ENCODE measurements around the gene HRCT1. TPM values are rescaled to one million over a fixed set of nuclear protein-coding genes. Genes with fewer than 3 reads are reported as not detected.

HRCT1 gene
- total RNA-seq (2012; rRNA removed): 0.25 and 2.4 TPM in 2 replicates

DNA sequence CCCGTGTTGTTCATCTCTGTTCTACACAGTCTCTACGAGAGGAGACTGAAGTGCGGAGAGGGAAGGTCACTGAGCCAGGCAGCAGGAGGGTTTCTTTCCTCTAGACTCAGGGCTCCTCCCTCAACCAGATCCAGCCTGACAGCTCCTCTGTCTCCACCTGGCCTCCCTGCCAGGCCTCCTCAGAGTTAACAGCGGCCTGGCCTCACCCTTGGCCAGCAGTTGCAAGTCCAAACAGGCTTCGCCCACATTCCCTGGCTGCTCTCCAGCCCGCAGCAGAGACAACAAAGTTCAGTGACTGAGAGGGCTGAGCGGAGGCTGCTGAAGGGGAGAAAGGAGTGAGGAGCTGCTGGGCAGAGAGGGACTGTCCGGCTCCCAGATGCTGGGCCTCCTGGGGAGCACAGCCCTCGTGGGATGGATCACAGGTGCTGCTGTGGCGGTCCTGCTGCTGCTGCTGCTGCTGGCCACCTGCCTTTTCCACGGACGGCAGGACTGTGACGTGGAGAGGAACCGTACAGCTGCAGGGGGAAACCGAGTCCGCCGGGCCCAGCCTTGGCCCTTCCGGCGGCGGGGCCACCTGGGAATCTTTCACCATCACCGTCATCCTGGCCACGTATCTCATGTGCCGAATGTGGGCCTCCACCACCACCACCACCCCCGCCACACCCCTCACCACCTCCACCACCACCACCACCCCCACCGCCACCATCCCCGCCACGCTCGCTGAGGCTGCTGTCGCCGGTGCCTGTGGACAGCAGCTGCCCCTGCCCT is at the start of gene HRCT1:
TSS of gene HRCT1 (plus strand) at position 291 of the 768 bp plus-strand sequence. CDS start at position 377, 86 bp downstream.
- Histone ChIP-seq H3K4me1 (ENCODE audit: control insufficient read depth, insufficient read depth, low read length) (peaks cover 70% of the 10 kb centered on the region), H3K27me3 (ENCODE audit: control insufficient read depth, insufficient read depth, low read length) (no peaks in the 10 kb centered on the region), H3K9ac (ENCODE audit: low read depth, low read length) (peak within 1 kb of the TSS; percentile 92), H3K4me3 (ENCODE audit: low read length) (peak within 1 kb of the TSS; percentile 60), H3K9me3 (replicated peaks; ENCODE audit: low read length) (no peaks in the 10 kb centered on the region), H3K36me3 (ENCODE audit: insufficient read depth, low read length) (no peaks in the 10 kb centered on the region), H3K4me2 (ENCODE audit: low read length) (peak within 1 kb of the TSS; percentile 84)

DNA sequence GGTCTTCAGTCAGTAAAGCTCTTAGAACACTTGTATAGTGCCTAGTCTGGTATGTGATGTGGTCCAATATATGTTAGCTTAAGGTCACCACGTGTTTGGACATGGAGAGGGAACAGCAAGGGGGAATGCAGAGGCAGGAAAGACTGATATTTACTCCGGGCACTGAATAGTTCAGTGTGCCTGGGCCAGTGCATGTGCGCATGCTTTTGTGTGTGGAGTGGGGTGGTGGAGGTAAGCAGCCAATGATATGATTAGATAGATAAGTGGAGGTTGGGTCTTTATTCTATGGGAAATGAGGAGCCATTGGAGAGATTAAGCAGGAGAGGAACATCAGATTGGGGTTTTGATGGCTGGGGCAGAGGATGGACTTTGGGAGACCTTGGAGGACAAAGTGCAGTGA is 49.8 kb upstream of the HRCT1 start:
- Histone ChIP-seq H3K4me2 (ENCODE audit: low read length) (no peak overlapping the region), H3K4me1 (ENCODE audit: control insufficient read depth, insufficient read depth, low read length) (no peaks in the 10 kb centered on the region), H3K36me3 (ENCODE audit: insufficient read depth, low read length) (no peaks in the 10 kb centered on the region), H3K9me3 (replicated peaks; ENCODE audit: low read length) (no peaks in the 10 kb centered on the region), H3K4me3 (ENCODE audit: low read length) (no peak overlapping the region), H3K27me3 (ENCODE audit: control insufficient read depth, insufficient read depth, low read length) (peaks cover 25% of the 10 kb centered on the region), H3K9ac (ENCODE audit: low read depth, low read length) (no peak overlapping the region)

DNA sequence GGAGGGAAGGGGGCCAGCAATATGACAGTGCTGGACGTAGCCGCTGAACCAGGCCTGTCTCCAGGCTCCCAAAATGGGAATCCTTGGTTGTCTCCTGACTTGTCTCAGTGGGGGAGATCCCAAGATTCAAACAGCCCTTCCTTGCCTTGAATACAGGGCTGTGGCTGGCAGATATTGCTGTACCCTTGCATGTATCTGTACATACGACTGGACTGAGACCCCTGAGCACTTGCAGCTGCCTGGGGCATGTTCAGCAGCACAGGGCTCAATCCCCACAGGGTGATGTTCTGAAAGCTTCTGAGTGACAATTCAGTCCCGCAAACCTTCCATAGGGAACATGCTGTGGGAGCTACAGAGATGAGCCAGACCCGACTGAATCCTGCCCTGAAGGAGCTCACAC is 49.1 kb upstream of the HRCT1 start:
- Histone ChIP-seq H3K4me2 (ENCODE audit: low read length) (no peak overlapping the region), H3K4me1 (ENCODE audit: control insufficient read depth, insufficient read depth, low read length) (no peaks in the 10 kb centered on the region), H3K9ac (ENCODE audit: low read depth, low read length) (no peak overlapping the region), H3K9me3 (replicated peaks; ENCODE audit: low read length) (no peaks in the 10 kb centered on the region), H3K36me3 (ENCODE audit: insufficient read depth, low read length) (no peaks in the 10 kb centered on the region), H3K4me3 (ENCODE audit: low read length) (no peak overlapping the region), H3K27me3 (ENCODE audit: control insufficient read depth, insufficient read depth, low read length) (peaks cover 31% of the 10 kb centered on the region)

DNA sequence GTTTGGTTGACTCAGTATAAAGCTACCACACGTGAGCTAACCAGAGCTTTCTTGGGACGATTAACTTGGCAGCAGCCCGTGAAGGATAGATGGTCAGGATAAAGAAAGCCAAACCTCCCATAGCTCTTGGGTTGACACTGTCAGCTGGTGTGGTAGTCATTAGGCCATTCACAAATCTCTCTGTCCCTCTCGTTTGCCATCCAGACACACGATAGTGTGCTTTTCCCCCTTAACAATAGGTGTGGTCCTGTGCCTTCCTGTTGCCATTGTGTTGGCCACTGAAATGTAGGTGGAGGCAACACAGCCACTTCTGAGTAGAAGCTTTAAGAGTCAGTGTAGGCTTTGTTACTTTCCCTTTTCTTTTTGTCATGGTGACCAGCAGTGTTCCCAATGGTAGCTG is 47.5 kb upstream of the HRCT1 start:
- H3K9me3 ChIP-seq (replicated peaks; ENCODE audit: low read length): no peaks in the 10 kb centered on the region
- no peak overlapping the region for H3K9ac ChIP-seq (ENCODE audit: low read depth, low read length)
- no peak overlapping the region for H3K4me2 ChIP-seq (ENCODE audit: low read length)
- H3K36me3 ChIP-seq (ENCODE audit: insufficient read depth, low read length): no peaks in the 10 kb centered on the region
- H3K4me1 ChIP-seq (ENCODE audit: control insufficient read depth, insufficient read depth, low read length): no peaks in the 10 kb centered on the region
- peaks cover 47% of the 10 kb centered on the region for H3K27me3 ChIP-seq (ENCODE audit: control insufficient read depth, insufficient read depth, low read length)
- no peak overlapping the region for H3K4me3 ChIP-seq (ENCODE audit: low read length)

DNA sequence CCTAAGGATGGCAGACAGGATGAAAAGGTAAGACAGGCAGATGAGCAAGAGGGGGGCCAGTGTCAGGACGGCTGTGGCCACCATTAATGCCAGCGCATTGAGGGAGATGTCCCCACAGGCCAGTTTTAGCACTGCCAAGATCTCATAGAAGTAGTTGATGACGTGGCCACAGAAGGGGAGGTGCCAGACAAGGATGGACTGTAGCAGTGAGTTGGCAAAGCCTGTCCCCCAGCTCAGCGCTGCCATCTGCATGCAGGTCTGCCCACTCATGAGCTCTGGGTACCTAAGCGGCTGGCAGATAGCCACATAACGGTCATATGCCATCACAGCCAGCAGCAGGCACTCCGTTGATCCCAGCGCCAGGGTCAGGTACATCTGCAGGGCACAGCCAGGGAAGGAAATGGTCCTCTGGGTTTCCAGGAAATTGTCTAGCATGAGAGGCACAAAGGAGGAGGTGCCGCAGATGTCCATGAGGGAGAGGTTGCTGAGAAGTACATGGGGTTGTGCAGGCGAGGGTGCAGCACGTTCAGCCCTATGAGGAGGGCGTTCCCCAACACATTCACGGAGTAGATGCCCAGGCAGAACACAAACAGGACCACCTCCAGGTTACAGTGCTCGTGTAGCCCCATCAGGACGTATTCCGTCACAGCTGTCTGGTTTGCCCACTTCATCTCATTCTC is 46.6 kb upstream of the HRCT1 start:
- no peak overlapping the region for H3K4me3 ChIP-seq (ENCODE audit: low read length)
- no peaks in the 10 kb centered on the region for H3K36me3 ChIP-seq (ENCODE audit: insufficient read depth, low read length)
- no peaks in the 10 kb centered on the region for H3K4me1 ChIP-seq (ENCODE audit: control insufficient read depth, insufficient read depth, low read length)
- H3K9ac ChIP-seq (ENCODE audit: low read depth, low read length): no peak overlapping the region
- H3K9me3 ChIP-seq (replicated peaks; ENCODE audit: low read length): no peaks in the 10 kb centered on the region
- no peak overlapping the region for H3K4me2 ChIP-seq (ENCODE audit: low read length)
- H3K27me3 ChIP-seq (ENCODE audit: control insufficient read depth, insufficient read depth, low read length): peaks cover 57% of the 10 kb centered on the region

DNA sequence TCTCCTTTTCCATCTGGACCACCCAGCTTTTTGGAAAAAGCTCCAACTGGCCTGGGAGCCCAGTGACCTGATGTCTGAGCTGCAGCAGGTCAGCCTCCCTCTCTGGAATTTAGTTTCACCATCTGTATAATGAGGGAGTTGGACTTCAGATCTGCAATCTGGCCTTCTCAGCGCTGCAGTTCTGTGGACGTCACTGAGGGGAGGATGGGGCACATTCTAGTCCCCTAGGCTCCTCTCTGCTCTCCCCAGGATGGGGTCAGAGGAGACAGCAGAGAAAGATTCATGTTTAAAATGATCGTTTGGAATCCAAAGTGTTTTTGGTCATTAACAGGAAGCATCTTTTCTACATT is 46.0 kb upstream of the HRCT1 start:
- Histone ChIP-seq H3K27me3 (ENCODE audit: control insufficient read depth, insufficient read depth, low read length) (peaks cover 58% of the 10 kb centered on the region), H3K4me3 (ENCODE audit: low read length) (no peak overlapping the region), H3K9ac (ENCODE audit: low read depth, low read length) (no peak overlapping the region), H3K9me3 (replicated peaks; ENCODE audit: low read length) (no peaks in the 10 kb centered on the region), H3K4me2 (ENCODE audit: low read length) (no peak overlapping the region), H3K36me3 (ENCODE audit: insufficient read depth, low read length) (no peaks in the 10 kb centered on the region), H3K4me1 (ENCODE audit: control insufficient read depth, insufficient read depth, low read length) (no peaks in the 10 kb centered on the region)

DNA sequence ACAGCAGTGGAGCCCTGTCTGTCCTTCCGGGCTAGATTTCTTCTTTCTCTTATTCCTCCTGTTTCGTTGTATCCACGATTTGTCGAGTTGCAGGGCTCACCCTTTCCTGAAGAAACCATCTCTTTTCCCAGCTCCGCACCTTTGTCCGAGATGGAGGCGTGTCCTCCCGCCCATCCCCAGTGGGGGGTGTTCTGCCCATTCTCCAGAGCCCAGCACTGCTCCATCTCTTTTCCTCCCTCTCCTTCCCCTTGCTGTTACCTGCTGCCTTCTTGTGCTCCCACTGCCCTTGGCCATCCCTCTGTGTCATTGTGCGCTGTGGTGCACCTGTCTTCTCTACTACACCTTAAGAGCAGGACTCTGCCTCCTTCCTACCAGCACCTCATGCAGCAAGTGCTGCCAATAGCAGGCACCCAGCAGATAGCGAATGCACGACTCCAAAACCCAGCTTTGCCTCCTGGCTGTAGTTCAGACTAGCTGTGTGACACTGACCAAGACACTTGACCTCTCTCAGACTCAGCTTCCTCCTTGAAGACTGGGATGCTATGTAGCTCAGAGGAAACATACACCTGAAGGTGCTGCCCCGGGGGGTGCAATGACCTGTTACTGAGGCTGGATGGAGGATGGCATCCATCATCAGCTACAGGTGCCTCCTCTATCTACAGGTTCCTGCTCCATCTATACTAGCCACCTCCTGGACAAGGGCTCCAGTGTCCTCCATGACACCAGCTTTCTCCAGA is 44.7 kb upstream of the HRCT1 start:
- Histone ChIP-seq H3K9ac (ENCODE audit: low read depth, low read length) (no peak overlapping the region), H3K36me3 (ENCODE audit: insufficient read depth, low read length) (no peaks in the 10 kb centered on the region), H3K9me3 (replicated peaks; ENCODE audit: low read length) (no peaks in the 10 kb centered on the region), H3K4me1 (ENCODE audit: control insufficient read depth, insufficient read depth, low read length) (no peaks in the 10 kb centered on the region), H3K4me2 (ENCODE audit: low read length) (no peak overlapping the region), H3K27me3 (ENCODE audit: control insufficient read depth, insufficient read depth, low read length) (peaks cover 52% of the 10 kb centered on the region), H3K4me3 (ENCODE audit: low read length) (no peak overlapping the region)

DNA sequence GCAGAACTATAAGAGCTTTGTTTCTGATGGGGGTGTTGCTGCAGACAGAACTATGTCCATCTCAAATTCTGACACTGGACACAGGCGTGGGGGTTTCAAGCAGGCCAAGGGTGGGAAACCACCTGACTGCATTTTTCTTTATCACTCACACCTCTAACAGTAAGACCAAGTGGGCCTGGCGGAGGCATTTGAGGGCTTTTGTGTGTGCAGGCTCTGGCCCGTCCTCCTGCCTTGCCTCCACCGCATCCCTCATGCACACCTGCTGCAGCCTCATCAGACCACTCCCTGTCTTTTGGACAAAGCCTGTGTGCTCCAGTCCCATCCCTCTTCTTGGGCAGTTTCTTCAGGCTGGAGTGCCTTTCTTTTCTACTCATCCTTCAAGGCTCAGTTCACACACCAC is 43.7 kb upstream of the HRCT1 start:
- Histone ChIP-seq H3K4me2 (ENCODE audit: low read length) (no peak overlapping the region), H3K27me3 (ENCODE audit: control insufficient read depth, insufficient read depth, low read length) (peaks cover 52% of the 10 kb centered on the region), H3K9me3 (replicated peaks; ENCODE audit: low read length) (no peaks in the 10 kb centered on the region), H3K9ac (ENCODE audit: low read depth, low read length) (no peak overlapping the region), H3K36me3 (ENCODE audit: insufficient read depth, low read length) (no peaks in the 10 kb centered on the region), H3K4me3 (ENCODE audit: low read length) (no peak overlapping the region), H3K4me1 (ENCODE audit: control insufficient read depth, insufficient read depth, low read length) (no peaks in the 10 kb centered on the region)

DNA sequence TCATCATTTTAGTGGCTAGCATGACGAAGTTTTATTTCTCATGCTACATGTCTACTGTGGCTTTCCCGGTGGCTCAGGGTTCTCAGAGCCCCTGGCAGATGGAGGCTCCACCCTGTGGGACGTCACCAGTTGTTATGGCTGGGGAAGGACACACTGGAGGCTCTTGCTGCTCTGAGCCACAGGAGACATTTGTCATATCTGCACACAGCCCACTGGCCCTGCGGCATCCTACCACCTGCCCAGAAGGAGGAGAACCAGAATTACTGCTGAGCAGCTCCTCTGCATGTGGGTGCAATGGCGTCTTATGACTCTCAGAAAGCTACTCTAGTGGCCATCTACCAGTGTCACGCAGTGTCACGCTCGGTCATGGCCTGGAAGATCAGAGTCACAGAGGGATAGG is 42.4 kb upstream of the HRCT1 start:
- no peaks in the 10 kb centered on the region for H3K36me3 ChIP-seq (ENCODE audit: insufficient read depth, low read length)

DNA sequence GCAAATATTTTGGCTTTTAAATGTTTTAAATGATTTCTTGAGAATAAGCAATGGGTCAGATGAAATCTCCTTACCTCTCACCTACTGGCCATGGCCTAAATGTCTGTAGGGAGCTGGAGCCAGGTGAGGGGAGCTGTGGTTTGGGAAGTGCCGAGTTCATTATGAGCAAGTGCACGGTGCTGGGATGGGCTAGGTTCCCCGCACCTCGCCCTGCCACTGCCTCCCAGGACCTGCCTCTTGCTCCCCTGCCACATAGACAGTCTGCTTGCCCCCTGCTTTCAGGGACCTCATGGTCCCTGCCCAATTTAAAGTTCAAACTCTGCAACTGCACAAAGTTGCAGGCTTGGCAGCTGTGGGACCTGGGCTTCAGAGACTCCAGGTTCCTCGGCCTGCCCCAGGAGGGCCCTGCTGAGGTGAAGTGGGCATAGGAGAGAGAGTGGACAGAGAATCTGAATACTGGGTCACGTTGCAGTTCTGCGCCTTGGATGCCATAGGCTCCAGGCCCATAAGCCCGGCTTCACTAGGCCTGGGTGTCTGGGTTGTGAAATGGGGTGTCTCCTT is 41.2 kb upstream of the HRCT1 start:
- H3K9me3 ChIP-seq (replicated peaks; ENCODE audit: low read length): no peaks in the 10 kb centered on the region
- no peaks in the 10 kb centered on the region for H3K36me3 ChIP-seq (ENCODE audit: insufficient read depth, low read length)
- H3K4me3 ChIP-seq (ENCODE audit: low read length): no peak overlapping the region
- no peaks in the 10 kb centered on the region for H3K4me1 ChIP-seq (ENCODE audit: control insufficient read depth, insufficient read depth, low read length)
- H3K4me2 ChIP-seq (ENCODE audit: low read length): no peak overlapping the region
- peaks cover 48% of the 10 kb centered on the region for H3K27me3 ChIP-seq (ENCODE audit: control insufficient read depth, insufficient read depth, low read length)
- H3K9ac ChIP-seq (ENCODE audit: low read depth, low read length): no peak overlapping the region

More for the DNA sequence above, 42.4 kb upstream of the HRCT1 start:
- H3K4me2 ChIP-seq (ENCODE audit: low read length): no peak overlapping the region
- no peaks in the 10 kb centered on the region for H3K9me3 ChIP-seq (replicated peaks; ENCODE audit: low read length)
- H3K4me1 ChIP-seq (ENCODE audit: control insufficient read depth, insufficient read depth, low read length): no peaks in the 10 kb centered on the region
- H3K4me3 ChIP-seq (ENCODE audit: low read length): no peak overlapping the region
- peaks cover 52% of the 10 kb centered on the region for H3K27me3 ChIP-seq (ENCODE audit: control insufficient read depth, insufficient read depth, low read length)
- H3K9ac ChIP-seq (ENCODE audit: low read depth, low read length): no peak overlapping the region

DNA sequence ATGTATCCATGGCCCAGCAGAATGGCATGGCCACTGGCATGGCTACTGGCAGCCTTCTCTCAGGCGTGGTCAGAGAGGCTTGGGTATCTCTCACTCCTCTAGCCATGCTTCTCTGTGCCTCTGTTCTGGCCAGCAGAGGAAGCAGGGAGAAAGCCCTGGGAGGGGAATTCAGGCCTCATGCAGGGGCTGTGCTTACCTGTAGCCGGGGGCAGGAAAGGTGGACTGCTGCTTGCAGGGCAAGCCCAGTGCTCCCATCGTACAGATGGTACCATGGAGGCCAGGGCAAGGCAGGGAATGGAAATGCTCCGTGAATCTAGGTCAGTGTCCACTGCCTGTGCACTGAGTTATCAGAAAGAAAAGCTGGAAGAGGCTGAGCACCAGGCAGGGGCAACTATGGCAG is 38.5 kb upstream of the HRCT1 start:
- Histone ChIP-seq H3K9ac (ENCODE audit: low read depth, low read length) (no peak overlapping the region), H3K4me3 (ENCODE audit: low read length) (no peak overlapping the region), H3K27me3 (ENCODE audit: control insufficient read depth, insufficient read depth, low read length) (peaks cover 20% of the 10 kb centered on the region), H3K9me3 (replicated peaks; ENCODE audit: low read length) (no peaks in the 10 kb centered on the region), H3K4me1 (ENCODE audit: control insufficient read depth, insufficient read depth, low read length) (no peaks in the 10 kb centered on the region), H3K4me2 (ENCODE audit: low read length) (no peak overlapping the region), H3K36me3 (ENCODE audit: insufficient read depth, low read length) (no peaks in the 10 kb centered on the region)
